GM12873 (cell line): ENCODE data around the gene CACFD1.

Experiments used
- TF ChIP-seq, protein P1 (sequence below): IDR thresholded peaks from 2 replicates; pipeline ENCODE4 v1.5.1; 2012; ENCODE audit warnings: low read depth, mild to moderate bottlenecking, moderate library complexity, low read length, control low read depth; ENCODE audit not compliant: insufficient read depth; ENCODE audit errors: missing control alignments

Gene CACFD1

DNA sequence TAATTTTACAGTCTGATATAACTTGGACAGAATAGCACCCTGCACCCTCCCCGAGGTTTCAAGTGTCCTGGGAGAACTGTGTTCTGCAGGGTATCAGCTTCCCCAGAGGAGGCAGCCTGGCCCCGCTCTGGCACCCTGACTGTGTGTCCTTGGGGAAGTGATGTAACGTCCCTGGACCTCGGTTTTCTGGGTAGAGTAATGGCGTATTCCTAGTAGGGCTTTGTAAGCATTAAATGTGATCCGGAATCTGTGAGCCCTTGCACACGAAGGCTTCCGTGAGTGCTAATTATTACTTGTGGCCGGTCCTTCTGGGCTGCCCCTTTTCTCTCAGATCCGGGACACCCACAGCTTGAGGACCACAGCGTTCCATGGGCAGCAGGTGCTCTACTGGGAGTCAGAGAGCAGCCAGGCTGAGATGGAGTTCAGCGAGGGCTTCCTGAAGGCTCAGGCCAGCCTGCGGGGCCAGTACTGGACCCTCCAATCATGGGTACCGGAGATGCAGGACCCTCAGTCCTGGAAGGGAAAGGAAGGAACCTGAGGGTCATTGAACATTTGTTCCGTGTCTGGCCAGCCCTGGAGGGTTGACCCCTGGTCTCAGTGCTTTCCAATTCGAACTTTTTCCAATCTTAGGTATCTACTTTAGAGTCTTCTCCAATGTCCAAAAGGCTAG is 1.0 kb upstream of the CACFD1 start:
- TF ChIP-seq, protein P1, sequence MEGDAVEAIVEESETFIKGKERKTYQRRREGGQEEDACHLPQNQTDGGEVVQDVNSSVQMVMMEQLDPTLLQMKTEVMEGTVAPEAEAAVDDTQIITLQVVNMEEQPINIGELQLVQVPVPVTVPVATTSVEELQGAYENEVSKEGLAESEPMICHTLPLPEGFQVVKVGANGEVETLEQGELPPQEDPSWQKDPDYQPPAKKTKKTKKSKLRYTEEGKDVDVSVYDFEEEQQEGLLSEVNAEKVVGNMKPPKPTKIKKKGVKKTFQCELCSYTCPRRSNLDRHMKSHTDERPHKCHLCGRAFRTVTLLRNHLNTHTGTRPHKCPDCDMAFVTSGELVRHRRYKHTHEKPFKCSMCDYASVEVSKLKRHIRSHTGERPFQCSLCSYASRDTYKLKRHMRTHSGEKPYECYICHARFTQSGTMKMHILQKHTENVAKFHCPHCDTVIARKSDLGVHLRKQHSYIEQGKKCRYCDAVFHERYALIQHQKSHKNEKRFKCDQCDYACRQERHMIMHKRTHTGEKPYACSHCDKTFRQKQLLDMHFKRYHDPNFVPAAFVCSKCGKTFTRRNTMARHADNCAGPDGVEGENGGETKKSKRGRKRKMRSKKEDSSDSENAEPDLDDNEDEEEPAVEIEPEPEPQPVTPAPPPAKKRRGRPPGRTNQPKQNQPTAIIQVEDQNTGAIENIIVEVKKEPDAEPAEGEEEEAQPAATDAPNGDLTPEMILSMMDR: no peak

DNA sequence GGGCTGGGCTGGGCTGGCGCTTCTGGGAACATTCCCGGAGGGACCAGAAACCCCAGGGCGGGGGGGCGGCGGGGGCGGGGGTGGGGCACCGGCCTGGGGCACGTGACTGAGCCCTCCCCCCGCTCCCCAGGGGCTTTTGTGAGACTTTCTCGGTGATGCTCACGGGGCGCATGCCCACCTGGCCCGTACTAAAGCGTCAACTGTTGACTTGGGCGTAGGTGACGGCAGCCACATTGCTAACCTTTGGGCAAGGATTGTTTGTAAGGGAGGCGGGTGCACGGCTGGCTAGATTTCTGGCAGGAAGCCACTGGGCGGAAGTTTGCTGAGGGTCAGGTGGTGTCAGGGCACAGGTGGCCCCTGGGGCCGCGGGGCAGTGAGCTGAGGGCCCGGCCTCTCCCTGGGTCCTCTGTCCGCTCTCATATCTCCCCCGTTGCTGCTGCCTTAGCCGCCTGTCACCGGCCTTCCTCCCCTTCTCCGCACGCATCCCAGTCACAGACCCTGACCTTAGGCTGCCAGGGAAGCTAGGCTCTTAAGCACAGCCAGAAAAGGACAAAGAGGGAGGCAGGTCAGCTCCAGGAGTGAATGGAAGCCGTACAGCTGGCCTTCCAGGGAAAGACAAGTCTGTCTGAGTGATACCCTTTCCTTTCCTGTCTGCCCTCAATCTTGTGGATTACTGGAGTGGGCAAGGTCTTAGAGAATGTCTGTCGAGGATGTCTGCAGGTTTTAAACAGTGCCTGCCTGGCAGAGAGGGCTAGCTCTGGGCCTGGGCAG is 812 bp downstream of the CACFD1 start:
- TF ChIP-seq, protein P1: no peak

DNA sequence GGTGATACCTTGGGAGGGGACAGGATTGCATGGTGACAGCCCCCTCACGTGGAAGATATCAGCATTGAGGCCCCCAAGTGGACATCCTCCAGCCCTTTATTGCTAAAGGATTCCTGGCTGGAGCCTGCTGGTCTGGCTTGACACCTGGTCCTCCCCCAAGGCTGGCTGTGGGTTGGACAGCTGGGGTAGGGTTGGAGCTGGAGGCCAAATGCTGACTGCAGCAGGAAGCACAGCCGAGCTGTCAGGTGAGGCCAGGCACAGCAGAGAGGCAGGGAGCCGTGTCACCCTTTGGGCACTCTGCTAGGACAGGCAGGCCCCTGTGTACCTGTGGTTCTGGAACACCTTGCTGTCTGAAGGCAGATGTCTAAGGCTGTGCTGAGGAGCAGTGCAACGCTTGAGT is 2.2 kb downstream of the CACFD1 start:
- TF ChIP-seq, protein P1: no peak

DNA sequence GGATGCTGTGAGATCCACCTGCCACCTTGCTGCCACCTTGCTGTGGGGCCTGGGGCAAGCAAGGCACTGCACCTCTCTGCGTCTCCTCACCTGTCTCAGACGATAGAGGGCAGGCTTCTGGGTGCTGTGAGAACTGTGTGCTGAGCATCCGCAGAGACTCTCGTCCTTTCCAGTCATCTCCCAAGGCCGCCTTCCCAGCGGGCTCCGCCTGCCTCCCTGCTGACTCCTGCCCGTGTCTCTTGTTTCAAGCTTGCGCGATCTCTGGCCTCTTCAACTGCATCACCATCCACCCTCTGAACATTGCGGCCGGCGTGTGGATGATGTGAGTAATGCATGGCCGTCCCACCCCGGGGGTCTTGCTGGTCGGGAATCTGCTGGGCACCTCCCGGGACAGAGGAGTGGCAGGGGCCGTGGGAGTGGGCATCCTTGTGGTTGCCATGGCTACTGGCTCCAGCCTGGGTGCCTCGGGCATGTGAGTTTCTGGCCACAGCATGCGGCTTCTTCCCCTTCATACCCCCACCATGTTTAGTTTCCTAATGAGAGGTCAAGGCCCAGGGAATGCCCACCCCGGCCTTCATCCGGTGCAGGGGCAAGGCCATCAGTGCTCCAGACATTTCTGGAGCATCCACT is 3.6 kb downstream of the CACFD1 start:
- TF ChIP-seq, protein P1: peak; percentile 42

DNA sequence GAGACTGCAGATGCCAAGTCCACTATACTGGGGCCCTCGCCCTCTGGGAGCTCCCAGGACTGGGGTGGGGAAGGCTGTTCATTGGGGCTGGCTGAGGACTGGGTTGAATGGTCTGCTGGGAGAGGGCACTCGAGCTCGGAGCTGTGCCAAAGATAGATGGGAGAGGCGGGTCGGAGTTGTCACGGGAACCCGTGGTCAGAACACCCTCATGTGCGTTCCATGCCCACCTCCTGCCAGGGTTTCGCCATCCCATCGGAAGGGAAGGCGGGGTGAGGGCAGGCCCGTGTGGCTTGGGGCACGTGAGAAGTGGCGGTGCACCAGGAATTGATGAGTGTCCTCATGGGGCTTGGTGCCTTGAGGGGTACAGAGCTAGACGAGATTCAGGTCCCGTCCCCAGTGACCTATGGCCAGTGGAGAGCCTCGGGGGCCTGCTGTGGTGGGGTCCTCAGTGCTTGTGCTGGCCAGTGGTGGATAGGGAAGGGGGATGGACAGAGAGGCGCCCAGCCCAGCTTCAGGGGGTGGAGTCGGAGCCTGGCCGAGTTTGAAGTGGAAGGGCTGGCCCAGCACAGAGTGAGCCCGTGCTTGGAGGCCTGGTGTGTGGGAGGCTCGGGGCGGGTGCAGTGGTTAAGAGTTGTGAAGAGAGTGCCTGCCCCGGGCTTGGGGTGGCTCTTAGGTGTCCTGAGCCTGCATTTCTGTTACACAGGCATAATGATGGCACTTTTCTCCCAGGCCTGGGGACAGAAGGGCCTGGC is 4.3 kb downstream of the CACFD1 start:
- TF ChIP-seq, protein P1: no peak

DNA sequence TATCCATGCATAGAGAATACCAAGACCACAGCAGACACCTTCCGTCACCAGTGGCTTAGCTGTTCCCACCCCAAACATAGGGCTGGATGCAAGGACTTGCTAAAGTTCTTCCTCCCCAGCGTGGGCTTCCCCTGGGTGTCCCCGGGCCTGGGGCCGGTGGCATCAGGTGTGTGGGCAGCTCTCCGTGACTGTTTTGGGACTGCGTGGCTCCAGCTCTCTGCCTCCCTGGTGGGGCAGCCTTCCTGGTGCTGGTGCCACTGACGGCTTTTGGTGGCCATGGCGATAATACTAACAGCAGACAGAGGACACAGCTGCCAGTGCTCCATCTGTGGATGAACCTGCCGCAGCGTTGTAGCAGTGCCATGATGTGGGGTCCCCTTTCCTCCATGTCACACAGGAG is 4.9 kb downstream of the CACFD1 start:
- TF ChIP-seq, protein P1: no peak
